Caco-2 (cell line): ENCODE results near the gene TMEM259. TPM values are rescaled to one million over a fixed set of nuclear protein-coding genes. Genes with fewer than 3 reads are reported as not detected.

Source experiments
- BruUV-seq: library from RNA; stranded (reverse); fragments of 400-500 nt; replicated peaks from 2 replicates; lab custom pipeline; 2021; lab: Mats Ljungman, UMichigan
- CTCF ChIA-PET: fragments of 300-600 bp; sonication (Branson Sonifier 250); formaldehyde crosslinking; loops from one replicate; lab custom pipeline; 2022; ENCODE audit warnings: antibody characterized with exemption; lab: Charles Lee
- POLR2A ChIA-PET: fragments of 300-600 bp; sonication (Branson Sonifier 250); formaldehyde crosslinking; loops from one replicate; lab custom pipeline; 2022; ENCODE audit warnings: antibody characterized with exemption; lab: Charles Lee
- DNase-seq, 2 experiments: peaks; one replicate each; pipeline versions ENCODE4 v3.0.0 to v3.0.0-alpha.2; 2020 to 2022
- H3K27me3 ChIP-seq: replicated peaks from 2 replicates; pipeline ENCODE4 v1.6.0; 2011; ENCODE audit warnings: low read length; ENCODE audit not compliant: control insufficient read depth, insufficient read depth
- H3K36me3 ChIP-seq: 2 replicates; pipeline ENCODE4 v1.5.1; 2011; ENCODE audit warnings: low read length; ENCODE audit not compliant: control insufficient read depth, insufficient read depth
- H3K4me1 ChIP-seq: fragments of 250-450 bp; sonication (Bioruptor Pico); 2 replicates; pipeline ENCODE4 v1.5.1; 2020; ENCODE audit warnings: mild to moderate bottlenecking
- H3K4me3 ChIP-seq: 2 replicates; pipeline ENCODE4 v1.5.1; 2011; ENCODE audit warnings: low read depth, mild to moderate bottlenecking, control low read depth, low read length
- H3K9me3 ChIP-seq: fragments of 250-450 bp; sonication (Bioruptor Pico); 2 replicates; pipeline ENCODE4 v1.5.1; 2020; ENCODE audit warnings: mild to moderate bottlenecking, moderate library complexity
- H3K27ac Mint-ChIP-seq: one replicate; pipeline ENCODE4 v1.8.0; 2022; ENCODE audit warnings: mixed read lengths; ENCODE audit not compliant: unreplicated experiment
- H3K27me3 Mint-ChIP-seq: one replicate; pipeline ENCODE4 v1.8.0; 2022; ENCODE audit warnings: mixed read lengths; ENCODE audit not compliant: insufficient read depth, unreplicated experiment
- H3K36me3 Mint-ChIP-seq: one replicate; pipeline ENCODE4 v1.8.0; 2022; ENCODE audit warnings: mild to moderate bottlenecking, mixed read lengths; ENCODE audit not compliant: insufficient read depth, unreplicated experiment
- H3K4me1 Mint-ChIP-seq: one replicate; pipeline ENCODE4 v1.8.0; 2022; ENCODE audit warnings: low read depth, mixed read lengths; ENCODE audit not compliant: unreplicated experiment
- H3K4me3 Mint-ChIP-seq: one replicate; pipeline ENCODE4 v1.8.0; 2022; ENCODE audit warnings: mild to moderate bottlenecking, moderate library complexity, mixed read lengths; ENCODE audit not compliant: unreplicated experiment
- H3K9me3 Mint-ChIP-seq: one replicate; pipeline ENCODE4 v1.8.0; 2022; ENCODE audit warnings: mixed read lengths; ENCODE audit not compliant: unreplicated experiment
- intact Hi-C: fragments of 100-400 bp; cut with micrococcal nuclease; formaldehyde crosslinking; loops from one replicate; pipeline ENCODE4 v1.10.0; 2022; ENCODE audit not compliant: unreplicated experiment
- total RNA-seq: library from RNA; stranded (reverse); gene quantifications from 2 replicates; pipeline ENCODE4 v1.2.3, GENCODE V29; 2022
- TF ChIP-seq, protein P1 (sequence below), 2 experiments: fragments of 200-600 bp in 1 of 2; IDR thresholded peaks; 1 replicate in 1 of 2; 2 replicates in 1 of 2; pipeline versions ENCODE4 v1.5.1 to v1.8.0; 2011 to 2022; ENCODE audit warnings: antibody characterized with exemption in 1 of 2, control low read depth in 1 of 2, inconsistent platforms in 1 of 2, low read depth in 1 of 2, low read length in 1 of 2, mild to moderate bottlenecking in 1 of 2, moderate library complexity in 1 of 2; ENCODE audit not compliant: insufficient read depth in 1 of 2, severe bottlenecking in 1 of 2, unreplicated experiment in 1 of 2

TMEM259 gene
- total RNA-seq, 1 experiment from 2014 or later = 148 TPM

DNA sequence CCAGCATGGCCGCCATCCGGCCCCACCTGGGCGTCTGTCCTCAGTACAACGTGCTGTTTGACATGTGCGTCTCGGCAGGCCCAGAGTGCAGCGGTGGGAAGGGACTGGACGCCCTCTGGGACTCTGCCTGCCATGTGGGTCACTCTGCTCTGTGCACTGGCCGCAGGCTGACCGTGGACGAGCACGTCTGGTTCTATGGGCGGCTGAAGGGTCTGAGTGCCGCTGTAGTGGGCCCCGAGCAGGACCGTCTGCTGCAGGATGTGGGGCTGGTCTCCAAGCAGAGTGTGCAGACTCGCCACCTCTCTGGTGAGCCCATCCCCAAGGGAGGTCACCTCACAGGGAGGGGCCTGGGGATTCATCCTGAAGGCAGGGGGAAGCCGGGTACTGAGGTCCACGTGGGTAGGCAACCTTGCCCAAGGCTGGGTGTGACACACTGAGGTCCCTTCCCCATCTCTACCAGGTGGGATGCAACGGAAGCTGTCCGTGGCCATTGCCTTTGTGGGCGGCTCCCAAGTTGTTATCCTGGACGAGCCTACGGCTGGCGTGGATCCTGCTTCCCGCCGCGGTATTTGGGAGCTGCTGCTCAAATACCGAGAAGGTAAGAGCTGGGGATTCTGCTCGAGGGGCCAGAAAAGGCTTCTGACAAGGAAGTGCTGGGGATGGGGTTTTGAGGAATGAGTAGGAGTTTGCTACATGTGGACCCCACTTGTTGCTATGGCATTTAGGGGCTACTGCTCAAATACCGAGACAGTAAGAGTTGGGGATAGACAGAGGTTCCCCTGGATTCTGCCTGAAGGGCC lies 30.3 kb upstream of the TMEM259 start:
- Mint-ChIP-seq H3K4me3 (no peak overlapping the region), H3K4me1 (no peaks in the 10 kb centered on the region), H3K9me3 (no peaks in the 10 kb centered on the region), H3K27ac (no peak overlapping the region), H3K27me3 (no peaks in the 10 kb centered on the region), H3K36me3 (peaks cover 6% of the 10 kb centered on the region)
- Histone ChIP-seq H3K4me1 (no peaks in the 10 kb centered on the region), H3K4me3 (no peak overlapping the region), H3K27me3 (no peaks in the 10 kb centered on the region), H3K36me3 (no peaks in the 10 kb centered on the region), H3K9me3 (no peaks in the 10 kb centered on the region)
- no peak for DNase-seq
- no TSS peak for BruUV-seq
- TF ChIP-seq, protein P1, sequence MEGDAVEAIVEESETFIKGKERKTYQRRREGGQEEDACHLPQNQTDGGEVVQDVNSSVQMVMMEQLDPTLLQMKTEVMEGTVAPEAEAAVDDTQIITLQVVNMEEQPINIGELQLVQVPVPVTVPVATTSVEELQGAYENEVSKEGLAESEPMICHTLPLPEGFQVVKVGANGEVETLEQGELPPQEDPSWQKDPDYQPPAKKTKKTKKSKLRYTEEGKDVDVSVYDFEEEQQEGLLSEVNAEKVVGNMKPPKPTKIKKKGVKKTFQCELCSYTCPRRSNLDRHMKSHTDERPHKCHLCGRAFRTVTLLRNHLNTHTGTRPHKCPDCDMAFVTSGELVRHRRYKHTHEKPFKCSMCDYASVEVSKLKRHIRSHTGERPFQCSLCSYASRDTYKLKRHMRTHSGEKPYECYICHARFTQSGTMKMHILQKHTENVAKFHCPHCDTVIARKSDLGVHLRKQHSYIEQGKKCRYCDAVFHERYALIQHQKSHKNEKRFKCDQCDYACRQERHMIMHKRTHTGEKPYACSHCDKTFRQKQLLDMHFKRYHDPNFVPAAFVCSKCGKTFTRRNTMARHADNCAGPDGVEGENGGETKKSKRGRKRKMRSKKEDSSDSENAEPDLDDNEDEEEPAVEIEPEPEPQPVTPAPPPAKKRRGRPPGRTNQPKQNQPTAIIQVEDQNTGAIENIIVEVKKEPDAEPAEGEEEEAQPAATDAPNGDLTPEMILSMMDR (IDR thresholded peaks at IDR 0.05; ENCODE audit: insufficient read depth in 1 of 2, low read depth in 1 of 2, low read length in 1 of 2, severe bottlenecking in 1 of 2, unreplicated experiment in 1 of 2) = no peak
- CTCF ChIA-PET = no interaction called here
- POLR2A ChIA-PET = no interaction called here
- intact Hi-C loops = no loop called here

DNA sequence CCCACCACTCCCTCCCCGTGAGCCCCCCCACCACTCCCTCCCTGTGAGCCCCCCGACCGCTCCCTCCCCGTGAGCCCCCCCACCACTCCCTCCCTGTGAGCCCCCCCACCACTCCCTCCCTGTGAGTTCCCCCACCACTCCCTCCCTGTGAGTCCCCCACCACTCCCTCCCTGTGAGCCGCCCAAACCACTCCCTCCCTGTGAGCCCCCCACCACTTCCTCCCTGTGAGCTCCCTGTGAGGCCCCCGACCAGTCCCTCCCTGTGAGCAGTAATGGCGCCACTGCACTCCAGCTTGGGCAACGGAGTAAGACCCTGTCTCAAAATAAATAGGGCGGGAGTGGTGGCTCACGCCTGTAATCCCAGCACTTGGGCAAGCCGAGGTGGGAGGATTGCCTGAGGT lies 28.9 kb upstream of the TMEM259 start:
- Histone ChIP-seq H3K4me3 (no peak overlapping the region), H3K27me3 (no peaks in the 10 kb centered on the region), H3K9me3 (no peaks in the 10 kb centered on the region), H3K4me1 (no peaks in the 10 kb centered on the region), H3K36me3 (no peaks in the 10 kb centered on the region)
- POLR2A ChIA-PET = no interaction called here
- Mint-ChIP-seq H3K27me3 (no peaks in the 10 kb centered on the region), H3K4me1 (no peaks in the 10 kb centered on the region), H3K4me3 (no peak overlapping the region), H3K27ac (no peak overlapping the region), H3K36me3 (peaks cover 14% of the 10 kb centered on the region), H3K9me3 (no peaks in the 10 kb centered on the region)
- intact Hi-C loops = no loop called here
- no peak for DNase-seq
- CTCF ChIA-PET = no interaction called here
- TF ChIP-seq, protein P1 (IDR thresholded peaks at IDR 0.05; ENCODE audit: insufficient read depth in 1 of 2, low read depth in 1 of 2, low read length in 1 of 2, severe bottlenecking in 1 of 2, unreplicated experiment in 1 of 2) = no peak
- BruUV-seq = no TSS peak

DNA sequence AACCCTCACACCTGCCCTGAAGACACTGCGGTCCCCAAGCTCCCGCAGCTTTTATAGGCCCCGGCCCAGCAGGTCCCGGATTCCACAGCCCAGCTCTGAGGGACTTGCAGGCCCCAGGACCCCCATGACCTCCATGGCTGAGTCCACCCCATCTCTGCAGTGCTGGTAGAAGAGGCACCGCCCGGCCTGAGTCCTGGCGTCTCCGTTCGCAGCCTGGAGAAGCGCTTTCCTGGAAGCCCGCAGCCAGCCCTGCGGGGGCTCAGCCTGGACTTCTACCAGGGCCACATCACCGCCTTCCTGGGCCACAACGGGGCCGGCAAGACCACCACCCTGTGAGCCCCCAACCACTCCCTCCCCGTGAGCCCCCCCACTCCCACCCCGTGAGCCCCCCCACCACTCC lies 28.2 kb upstream of the TMEM259 start:
- no TSS peak for BruUV-seq
- DNase-seq = no peak
- no peaks in the 10 kb centered on the region for H3K36me3 ChIP-seq
- no peak overlapping the region for H3K4me3 ChIP-seq
- no peaks in the 10 kb centered on the region for H3K4me1 ChIP-seq
- intact Hi-C loops = no loop called here
- CTCF ChIA-PET = interaction anchor here (0.8 kb wide), 1 partner anchor 218 kb away, joined by 6 read pairs; no protein-coding TSS in a partner anchor
- H3K36me3 Mint-ChIP-seq = peaks cover 14% of the 10 kb centered on the region
- H3K27me3 ChIP-seq = no peaks in the 10 kb centered on the region
- H3K4me3 Mint-ChIP-seq = no peak overlapping the region
- H3K9me3 ChIP-seq = no peaks in the 10 kb centered on the region
- H3K27ac Mint-ChIP-seq = no peak overlapping the region
- TF ChIP-seq, protein P1 (IDR thresholded peaks at IDR 0.05; ENCODE audit: insufficient read depth in 1 of 2, low read depth in 1 of 2, low read length in 1 of 2, severe bottlenecking in 1 of 2, unreplicated experiment in 1 of 2) = no peak
- no peaks in the 10 kb centered on the region for H3K27me3 Mint-ChIP-seq
- POLR2A ChIA-PET = no interaction called here
- H3K9me3 Mint-ChIP-seq = no peaks in the 10 kb centered on the region
- H3K4me1 Mint-ChIP-seq = no peaks in the 10 kb centered on the region
